RWPE1 (cell line): ENCODE measurements around the gene ZNF496.

ENCODE experiments used
- CTCF ChIA-PET: fragments of 350-600 bp; sonication (Branson Sonifier 250); formaldehyde crosslinking; extraction: SDS; loops from one replicate; lab custom pipeline; 2021; lab: Yijun Ruan, JAX
- POLR2A ChIA-PET: fragments of 400-600 bp; formaldehyde crosslinking; extraction: SDS; loops from one replicate; lab custom pipeline; 2020; ENCODE audit warnings: antibody characterized with exemption; ENCODE audit not compliant: low non-redundant PET; lab: Yijun Ruan, JAX
- DNase-seq: peaks from one replicate; pipeline ENCODE4 v3.0.0; 2012; ENCODE audit warnings: low spot score
- H3K27ac ChIP-seq: fragments of 450-650 bp; 2 replicates; pipeline ENCODE4 v1.5.1; 2017
- CTCF ChIP-seq: fragments of 450-650 bp; conservative IDR thresholded peaks from 2 replicates; pipeline ENCODE4 v1.5.1; 2017; ENCODE audit warnings: low read depth, mild to moderate bottlenecking

The ZNF496 gene

GRCh38 chr1:247347477-247348222 lies 16.0 kb upstream of the ZNF496 start:
- CTCF ChIA-PET = interaction anchor here (0.7 kb wide), 1 partner anchor 91 kb away, joined by 3 read pairs; no protein-coding TSS in a partner anchor
- H3K27ac ChIP-seq = no peak overlapping the region
- DNase-seq = no peak
- TF ChIP-seq CTCF = no peak
- POLR2A ChIA-PET = no interaction called here

GRCh38 chr1:247345881-247346280 lies 14.2 kb upstream of the ZNF496 start:
- DNase-seq = no peak
- ChIA-PET CTCF (no interaction called here), POLR2A (no interaction called here)
- no peak overlapping the region for H3K27ac ChIP-seq
- no peak for TF ChIP-seq CTCF

- no peak for DNase-seq
- no peak overlapping the region for H3K27ac ChIP-seq
- no peak for TF ChIP-seq CTCF
- CTCF ChIA-PET = interaction anchor here (0.5 kb wide), 1 partner anchor 30 kb away, joined by 4 read pairs; no protein-coding TSS in a partner anchor
- POLR2A ChIA-PET = no interaction called here
Measured at GRCh38 chr1:247343801-247344200, 12.1 kb upstream of the ZNF496 start.

- no peak overlapping the region for H3K27ac ChIP-seq
- POLR2A ChIA-PET = no interaction called here
- no peak for TF ChIP-seq CTCF
- no peak for DNase-seq
- CTCF ChIA-PET = no interaction called here
Measured at GRCh38 chr1:247338723-247339275, 7.1 kb upstream of the ZNF496 start.

GRCh38 chr1:247337961-247338360 lies 6.3 kb upstream of the ZNF496 start:
- TF ChIP-seq CTCF = no peak
- H3K27ac ChIP-seq = no peak overlapping the region
- no peak for DNase-seq
- ChIA-PET POLR2A (no interaction called here), CTCF (no interaction called here)

GRCh38 chr1:247337250-247337746 lies 5.6 kb upstream of the ZNF496 start:
- DNase-seq = no peak
- CTCF ChIA-PET = no interaction called here
- POLR2A ChIA-PET = no interaction called here
- no peak for TF ChIP-seq CTCF
- no peak overlapping the region for H3K27ac ChIP-seq
